GM18511 (cell line): ENCODE measurements around the gene L3MBTL4.

Experiments
- ATAC-seq: cut with Tn5 transposase; IDR thresholded peaks from one replicate; pipeline ENCODE4 v1.9.1; 2021; ENCODE audit warnings: mild to moderate bottlenecking, moderate library complexity; ENCODE audit not compliant: unreplicated experiment

Gene L3MBTL4

DNA sequence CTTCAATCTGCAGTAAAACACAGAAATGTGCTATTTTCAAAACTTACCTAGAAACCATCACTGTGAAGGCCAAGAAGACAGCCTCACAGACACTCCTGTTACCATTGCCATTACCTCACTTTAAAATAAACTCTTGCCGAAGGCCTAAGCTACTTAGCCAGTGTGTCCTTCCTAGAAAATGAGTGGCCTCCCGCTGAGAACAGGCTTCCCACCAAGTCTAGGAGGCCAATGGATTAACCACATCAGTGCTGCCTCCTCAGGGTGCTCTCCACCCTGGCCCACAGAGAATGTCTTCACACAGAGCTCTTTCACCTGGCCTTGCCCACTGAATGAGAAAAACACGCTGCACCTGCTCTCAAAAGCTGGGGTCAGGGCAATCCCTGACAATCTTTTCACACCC is 47.5 kb downstream of the L3MBTL4 start:
- no peak for ATAC-seq

DNA sequence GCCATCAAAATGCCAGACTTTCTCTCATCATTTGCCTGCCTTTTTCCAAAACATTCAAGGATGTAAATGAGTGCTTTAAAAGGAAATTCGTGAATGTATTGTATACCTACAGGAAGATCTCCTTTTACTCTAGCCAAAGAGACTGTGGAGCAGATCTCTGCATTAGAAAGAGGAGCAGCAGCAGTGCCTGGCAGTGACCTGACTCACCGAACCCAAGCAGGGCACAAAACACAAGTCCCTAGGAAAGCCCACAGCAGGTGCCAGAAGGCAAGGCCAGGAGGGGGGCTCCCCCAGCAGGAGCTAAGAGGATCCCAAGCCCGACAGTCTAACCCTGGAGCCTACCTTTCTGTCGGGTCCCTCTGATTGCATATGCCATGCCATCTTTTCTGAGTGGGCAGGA is 47.9 kb downstream of the L3MBTL4 start:
- no peak for ATAC-seq

DNA sequence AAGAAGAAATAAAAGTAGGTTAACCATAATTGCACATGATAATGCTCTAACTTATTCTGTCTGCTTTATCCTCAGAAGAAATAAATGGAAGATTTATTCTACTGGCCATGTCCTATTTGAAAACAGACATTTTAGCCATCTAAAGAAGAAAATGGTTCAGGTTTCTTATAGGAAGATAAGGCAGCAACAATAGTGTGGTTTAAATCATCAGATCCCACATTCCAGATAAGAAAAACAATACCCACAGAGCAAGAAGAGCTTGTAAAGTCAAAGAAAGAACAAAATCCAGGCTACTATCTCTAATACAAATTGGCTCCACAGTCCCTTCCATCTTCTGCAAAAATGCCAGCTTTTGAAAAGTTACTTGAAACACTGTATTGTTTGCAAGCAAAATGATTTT is 49.3 kb downstream of the L3MBTL4 start:
- no peak for ATAC-seq

DNA sequence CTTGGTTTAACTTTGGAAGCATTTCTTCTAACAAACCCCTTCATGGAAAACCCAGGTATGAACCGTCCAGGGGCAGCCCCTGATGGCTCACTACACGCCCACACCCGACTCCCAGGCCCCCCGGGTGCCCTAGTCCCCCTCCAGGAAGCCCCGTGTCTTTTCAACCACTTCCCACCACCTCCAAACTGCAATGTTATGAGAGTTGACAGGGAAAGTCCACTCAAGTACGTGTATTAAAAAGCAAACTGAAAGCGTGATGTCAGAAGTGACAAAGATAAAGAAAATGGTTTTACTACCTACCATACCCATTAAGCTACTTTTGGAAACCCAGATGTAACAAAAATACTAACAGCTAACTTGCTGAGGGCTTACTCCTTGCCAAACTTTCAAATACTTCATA is 51.5 kb downstream of the L3MBTL4 start:
- no peak for ATAC-seq

DNA sequence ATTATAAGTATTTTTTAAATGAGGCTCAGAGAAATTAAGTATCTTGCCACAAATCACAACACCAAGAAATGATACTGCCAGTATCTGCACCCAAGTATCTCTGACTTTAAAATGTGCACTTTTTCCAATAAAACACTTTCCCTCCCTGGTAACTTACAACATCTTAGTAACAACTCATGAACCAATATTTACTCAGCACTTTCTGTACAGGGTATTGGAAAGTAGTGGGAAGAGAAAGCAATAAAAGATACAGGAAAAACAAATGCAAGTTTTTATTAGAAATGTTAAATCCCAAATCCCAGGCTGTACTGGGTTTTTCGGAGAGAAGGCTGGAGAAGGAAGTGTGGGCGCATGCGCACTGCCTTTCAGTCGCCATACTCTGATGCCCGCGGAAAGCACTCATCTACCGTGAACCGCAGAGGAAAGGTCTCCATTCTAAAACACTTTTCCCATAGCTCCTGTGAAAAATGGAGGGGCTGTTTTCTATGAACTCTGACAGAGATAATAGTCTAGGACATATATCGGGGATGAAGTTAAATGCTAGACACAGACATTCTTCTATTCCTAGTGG is 52.1 kb downstream of the L3MBTL4 start:
- no peak for ATAC-seq

- no peak for ATAC-seq
Measured at GRCh38 chr18:6357668-6358067, 57.0 kb downstream of the L3MBTL4 start.

- no peak for ATAC-seq
Measured at GRCh38 chr18:6355789-6356589, 58.7 kb downstream of the L3MBTL4 start.

DNA sequence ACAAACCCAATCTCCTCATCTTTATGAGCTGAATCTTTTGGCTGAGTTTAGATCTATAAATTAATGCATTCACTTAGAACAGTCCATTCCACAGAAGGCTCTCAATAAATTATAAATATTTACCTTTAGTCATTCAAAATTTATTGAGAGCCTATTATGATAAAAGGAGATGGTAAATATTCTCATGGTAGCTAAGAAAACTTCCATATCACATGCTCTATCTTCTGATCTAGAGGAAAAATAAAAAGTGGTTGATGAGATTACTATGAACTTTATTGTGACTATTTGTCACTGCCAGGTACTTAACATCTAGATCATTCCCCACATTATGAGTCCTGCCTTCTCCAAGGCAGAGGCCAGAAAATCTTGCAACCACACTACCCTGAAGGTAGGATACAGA is 62.4 kb downstream of the L3MBTL4 start:
- ATAC-seq, result no peak

- ATAC-seq, result no peak
Measured at GRCh38 chr18:6342990-6343389, 71.7 kb downstream of the L3MBTL4 start.

- no peak for ATAC-seq
Measured at GRCh38 chr18:6341709-6342108, 73.0 kb downstream of the L3MBTL4 start.

DNA sequence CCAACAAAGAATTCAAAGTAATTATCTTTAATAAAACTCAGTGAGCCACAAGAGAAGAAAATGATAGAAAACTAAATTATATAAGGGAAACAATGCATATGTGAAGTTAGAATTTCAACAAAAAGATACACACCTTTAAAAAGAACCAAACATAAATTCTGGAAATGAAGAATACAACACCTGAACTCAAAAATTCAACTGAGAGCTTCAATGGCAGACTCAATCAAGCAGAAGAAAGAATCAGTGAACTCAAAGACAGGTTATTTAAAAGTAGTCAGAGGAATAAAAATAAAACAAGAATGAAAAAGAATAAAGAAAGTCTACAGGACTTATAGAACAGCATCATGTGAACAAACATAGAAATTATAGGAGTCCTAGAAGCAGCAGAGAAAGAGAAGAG is 73.4 kb downstream of the L3MBTL4 start:
- no peak for ATAC-seq

DNA sequence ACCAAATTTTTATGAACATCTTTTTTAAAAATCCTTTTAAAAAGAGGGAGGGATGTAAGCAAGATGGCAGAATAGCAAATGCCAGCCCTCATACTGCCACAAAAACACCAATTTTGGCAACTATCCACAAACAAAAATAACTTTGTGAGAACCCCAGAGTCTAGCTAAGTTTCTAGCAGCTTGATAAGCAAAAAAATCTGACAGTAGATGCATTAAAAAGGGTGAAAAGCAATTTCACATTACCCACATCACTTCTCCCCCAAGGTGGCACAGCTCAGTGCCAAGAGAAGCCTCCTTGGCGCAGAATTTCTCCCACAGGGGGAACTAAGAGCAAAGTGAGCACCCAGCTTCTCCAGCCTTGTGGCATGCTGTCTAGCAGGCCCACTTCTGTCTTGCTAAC is 74.6 kb downstream of the L3MBTL4 start:
- no peak for ATAC-seq

DNA sequence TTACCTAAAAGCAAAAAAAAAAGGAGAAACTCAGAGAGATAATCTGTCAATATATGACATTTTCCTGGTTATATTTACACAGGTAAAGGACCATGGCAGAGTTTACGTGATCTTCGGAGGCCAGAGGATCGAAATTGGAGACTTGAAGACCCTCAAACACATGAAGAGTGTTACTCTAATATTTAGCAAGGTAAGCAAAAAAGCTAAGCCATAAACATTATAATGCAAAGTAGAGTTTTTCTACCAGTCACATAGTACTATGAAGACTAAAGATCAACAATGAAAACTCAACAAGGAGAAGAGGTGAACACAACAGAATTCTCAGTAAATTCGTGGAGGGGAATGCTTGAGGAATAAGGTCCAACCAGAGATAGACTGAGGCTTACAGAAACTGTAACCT is 78.5 kb downstream of the L3MBTL4 start:
- ATAC-seq, result no peak

- ATAC-seq, result no peak
Measured at GRCh38 chr18:6333981-6334380, 80.7 kb downstream of the L3MBTL4 start.

DNA sequence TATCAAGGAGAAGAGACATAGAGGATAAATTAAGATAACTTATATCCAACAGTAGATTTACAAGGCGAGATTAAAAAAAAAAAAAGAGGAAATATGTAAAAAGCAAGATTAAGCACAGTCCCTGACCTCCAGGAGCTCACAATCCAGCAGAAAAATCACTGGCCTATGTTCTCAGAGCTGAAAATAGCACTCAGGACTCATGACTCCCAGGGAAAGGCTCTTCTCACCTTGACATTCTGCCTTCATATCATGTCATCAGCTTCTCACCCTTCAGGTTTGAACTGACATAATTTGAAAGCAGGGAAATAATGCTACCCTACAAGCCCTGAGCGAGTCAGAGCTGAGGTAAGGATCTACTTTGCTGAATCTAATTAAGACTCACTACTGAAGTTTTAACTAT is 82.8 kb downstream of the L3MBTL4 start:
- no peak for ATAC-seq

DNA sequence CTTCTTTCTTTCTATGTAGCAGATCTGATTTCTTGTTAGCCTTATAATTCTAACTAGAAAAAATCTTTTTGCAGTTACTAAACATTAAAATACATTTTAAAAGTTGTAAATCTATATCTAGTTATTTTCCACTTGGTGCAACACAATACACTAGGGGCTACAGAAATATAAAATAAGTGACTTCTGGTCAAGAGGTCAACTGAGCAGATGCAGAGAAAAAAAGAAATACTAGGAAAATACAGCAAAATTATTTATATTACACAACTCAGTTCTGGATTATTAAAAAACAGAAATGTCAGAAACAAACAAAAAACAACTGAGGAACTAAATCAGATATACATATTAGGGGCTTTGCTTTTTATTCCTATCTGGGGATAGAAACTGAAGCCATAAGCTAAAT is 83.9 kb downstream of the L3MBTL4 start:
- ATAC-seq, result no peak

DNA sequence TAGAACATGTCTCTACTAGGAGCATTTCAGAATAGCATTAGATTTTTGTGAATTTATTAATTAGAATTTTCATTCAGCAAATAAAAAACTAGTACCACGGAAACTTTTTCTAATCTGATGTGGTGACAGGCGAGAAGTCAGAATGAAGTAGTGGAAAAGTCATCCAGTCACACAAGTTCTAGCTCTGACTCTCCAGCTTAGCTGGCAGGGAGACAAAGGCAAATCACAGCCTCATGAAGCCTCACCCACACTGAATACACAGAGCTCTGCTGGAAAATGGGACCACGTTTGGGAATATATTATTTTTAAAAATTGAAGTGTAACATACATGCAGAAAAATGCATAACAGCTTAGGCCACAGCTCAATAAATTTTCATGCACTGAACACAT is 86.1 kb downstream of the L3MBTL4 start:
- no peak for ATAC-seq

DNA sequence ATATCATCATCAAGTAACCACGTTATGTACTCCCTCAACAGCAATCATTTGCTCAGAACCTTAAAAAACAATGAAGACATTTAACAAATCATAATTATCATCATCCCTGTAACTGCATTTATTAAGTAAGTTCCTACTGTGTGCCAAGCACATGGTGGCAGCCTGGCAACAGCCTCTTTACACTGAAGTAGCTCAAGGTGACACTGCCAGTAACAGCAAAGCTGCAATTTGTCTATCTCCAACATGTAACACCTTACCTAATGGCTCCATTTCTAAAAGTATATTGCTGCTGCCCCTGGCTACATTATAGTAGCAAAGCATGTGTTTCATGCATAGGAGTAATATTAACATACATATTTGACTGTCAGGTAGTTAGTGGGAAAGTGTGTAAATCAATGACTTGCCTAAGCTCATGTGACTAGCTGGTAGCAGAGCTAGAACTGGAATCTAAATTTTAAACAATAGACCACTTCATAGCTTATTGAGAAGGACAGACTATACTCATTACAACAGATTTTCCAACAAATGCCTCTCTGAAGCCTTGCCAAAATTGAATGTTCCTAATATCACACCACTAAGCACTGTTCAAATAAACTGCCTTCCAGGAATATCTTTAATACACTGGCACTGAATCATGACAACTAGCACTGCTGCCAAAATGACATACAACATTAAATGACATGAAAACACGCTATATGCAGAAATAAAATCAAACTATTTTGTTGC is 86.7 kb downstream of the L3MBTL4 start:
- no peak for ATAC-seq

GRCh38 chr18:6327485-6327884 is 87.2 kb downstream of the L3MBTL4 start:
- ATAC-seq, result no peak

GRCh38 chr18:6326566-6326965 is 88.1 kb downstream of the L3MBTL4 start:
- ATAC-seq, result no peak

DNA sequence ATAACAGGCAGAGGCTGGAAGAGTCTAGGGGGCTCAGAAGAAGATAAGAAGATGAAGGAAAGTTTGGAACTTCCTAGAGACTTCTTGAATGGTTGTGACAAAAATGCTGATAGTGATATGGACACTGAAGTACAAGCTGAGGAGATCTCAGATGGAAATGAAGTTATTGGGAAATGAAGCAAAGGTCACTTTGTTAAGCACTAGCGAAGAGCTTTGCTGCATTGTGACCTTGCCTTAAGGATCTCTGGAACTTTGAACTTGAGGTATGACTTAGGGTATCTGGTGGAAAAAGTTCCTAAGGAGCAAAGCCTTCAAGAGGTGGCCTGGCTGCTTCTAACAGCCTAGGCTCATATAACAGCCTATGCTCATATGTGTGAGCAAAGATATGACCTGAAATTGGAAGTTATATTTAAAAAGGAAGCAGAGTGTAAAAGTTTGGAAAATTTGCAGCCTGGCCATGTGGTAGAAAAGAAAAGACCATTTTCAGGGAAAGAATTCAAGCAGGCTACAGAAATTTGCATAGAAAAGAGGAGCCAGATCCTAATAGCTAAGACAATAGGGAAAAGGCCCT is 91.3 kb downstream of the L3MBTL4 start:
- ATAC-seq, result no peak
